PC-3 (cell line): ENCODE data around the gene MUTYH. TPM values are rescaled to one million over a fixed set of nuclear protein-coding genes. Genes with fewer than 3 reads are reported as not detected.

Experiments used
- ATAC-seq: fragments of 200-7000 bp; cut with Tn5 transposase; 2 replicates; pipeline ENCODE4 v1.9.1; 2020; ENCODE audit warnings: mild to moderate bottlenecking, moderate library complexity
- BruUV-seq: library from RNA; stranded (reverse); fragments of 400-500 nt; replicated peaks from 2 replicates; lab custom pipeline; 2021; lab: Mats Ljungman, UMichigan
- CTCF ChIA-PET: fragments of 300-600 bp; sonication (Branson Sonifier 250); formaldehyde crosslinking; loops from one replicate; lab custom pipeline; 2022; ENCODE audit warnings: antibody characterized with exemption; lab: Charles Lee
- POLR2A ChIA-PET: fragments of 300-600 bp; sonication (Branson Sonifier 250); formaldehyde crosslinking; loops from one replicate; lab custom pipeline; 2022; ENCODE audit warnings: antibody characterized with exemption; ENCODE audit not compliant: unreplicated experiment; lab: Charles Lee
- DNase-seq: peaks from one replicate; pipeline ENCODE4 v3.0.0-alpha.2; 2015
- H2AFZ ChIP-seq: fragments of 300-600 bp; sonication (generic); 2 replicates; pipeline ENCODE4 v1.6.0; 2016; ENCODE audit warnings: antibody characterized with exemption, low read length
- H3F3A ChIP-seq: fragments of 300-600 bp; sonication (generic); one replicate; pipeline ENCODE4 v1.6.0; 2017; ENCODE audit warnings: antibody characterized with exemption, low read length, control low read depth, mild to moderate bottlenecking; ENCODE audit not compliant: unreplicated experiment
- H3K27ac ChIP-seq: fragments of 300-600 bp; sonication (generic); 2 replicates; pipeline ENCODE4 v1.5.1; 2016; ENCODE audit warnings: mild to moderate bottlenecking, low read length
- H3K27me3 ChIP-seq: fragments of 300-600 bp; sonication (generic); 2 replicates; pipeline ENCODE4 v1.6.1; 2016; ENCODE audit warnings: low read length, mixed read lengths
- H3K36me3 ChIP-seq: fragments of 300-600 bp; sonication (generic); 2 replicates; pipeline ENCODE4 v1.6.1; 2016; ENCODE audit warnings: low read depth, mixed run types, low read length, mixed read lengths
- H3K4me1 ChIP-seq: fragments of 300-600 bp; sonication (generic); 2 replicates; pipeline ENCODE4 v1.5.1; 2016; ENCODE audit warnings: low read length; ENCODE audit not compliant: insufficient read depth
- H3K4me2 ChIP-seq: fragments of 300-600 bp; sonication (generic); 2 replicates; pipeline ENCODE4 v1.6.0; 2016; ENCODE audit warnings: low read length
- H3K4me3 ChIP-seq: fragments of 300-600 bp; sonication (generic); 2 replicates; pipeline ENCODE4 v1.5.1; 2016; ENCODE audit warnings: mild to moderate bottlenecking, low read length, mixed read lengths
- H3K79me2 ChIP-seq: fragments of 300-600 bp; sonication (generic); 2 replicates; pipeline ENCODE4 v1.6.1; 2017; ENCODE audit warnings: low read length, mixed read lengths
- H3K9ac ChIP-seq: fragments of 300-600 bp; sonication (generic); 2 replicates; pipeline ENCODE4 v1.6.0; 2016; ENCODE audit warnings: mild to moderate bottlenecking, low read length
- H3K9me2 ChIP-seq: fragments of 300-600 bp; sonication (generic); replicated peaks from 2 replicates; pipeline ENCODE4 v1.6.1; 2016; ENCODE audit warnings: mixed run types, low read length, mixed read lengths
- H3K9me3 ChIP-seq: fragments of 300-600 bp; sonication (generic); 2 replicates; pipeline ENCODE4 v1.6.1; 2016; ENCODE audit warnings: low read length, mixed read lengths
- H4K20me1 ChIP-seq: fragments of 300-600 bp; sonication (generic); 2 replicates; pipeline ENCODE4 v1.6.1; 2016; ENCODE audit warnings: low read length, mixed read lengths
- EZH2 ChIP-seq: fragments of 300-600 bp; sonication (generic); IDR thresholded peaks from one replicate; pipeline ENCODE4 v1.6.1; 2017; ENCODE audit warnings: antibody characterized with exemption, mild to moderate bottlenecking, low read length; ENCODE audit not compliant: unreplicated experiment
- EZH2phosphoT487 ChIP-seq: fragments of 300-600 bp; sonication (generic); IDR thresholded peaks from 2 replicates; pipeline ENCODE4 v1.6.1; 2018; ENCODE audit warnings: mild to moderate bottlenecking, antibody characterized with exemption, low read length, borderline replicate concordance
- intact Hi-C: fragments of 100-400 bp; cut with micrococcal nuclease; formaldehyde crosslinking; loops from 2 replicates; pipeline ENCODE4 v1.9.0; 2023
- total RNA-seq: library from RNA; depleted of rRNA; stranded (reverse); fragments of >200 nt; gene quantifications from 2 replicates; pipeline ENCODE4 v1.2.3, GENCODE V29; 2014
- TF ChIP-seq, protein P1 (sequence below): fragments of 300-600 bp; sonication (generic); conservative IDR thresholded peaks from 2 replicates; pipeline ENCODE4 v1.5.1; 2017; ENCODE audit warnings: antibody characterized with exemption, low read depth, mild to moderate bottlenecking, low read length

Gene MUTYH
- total RNA-seq, 1 experiment from 2014 or later, result 22.8 TPM

DNA sequence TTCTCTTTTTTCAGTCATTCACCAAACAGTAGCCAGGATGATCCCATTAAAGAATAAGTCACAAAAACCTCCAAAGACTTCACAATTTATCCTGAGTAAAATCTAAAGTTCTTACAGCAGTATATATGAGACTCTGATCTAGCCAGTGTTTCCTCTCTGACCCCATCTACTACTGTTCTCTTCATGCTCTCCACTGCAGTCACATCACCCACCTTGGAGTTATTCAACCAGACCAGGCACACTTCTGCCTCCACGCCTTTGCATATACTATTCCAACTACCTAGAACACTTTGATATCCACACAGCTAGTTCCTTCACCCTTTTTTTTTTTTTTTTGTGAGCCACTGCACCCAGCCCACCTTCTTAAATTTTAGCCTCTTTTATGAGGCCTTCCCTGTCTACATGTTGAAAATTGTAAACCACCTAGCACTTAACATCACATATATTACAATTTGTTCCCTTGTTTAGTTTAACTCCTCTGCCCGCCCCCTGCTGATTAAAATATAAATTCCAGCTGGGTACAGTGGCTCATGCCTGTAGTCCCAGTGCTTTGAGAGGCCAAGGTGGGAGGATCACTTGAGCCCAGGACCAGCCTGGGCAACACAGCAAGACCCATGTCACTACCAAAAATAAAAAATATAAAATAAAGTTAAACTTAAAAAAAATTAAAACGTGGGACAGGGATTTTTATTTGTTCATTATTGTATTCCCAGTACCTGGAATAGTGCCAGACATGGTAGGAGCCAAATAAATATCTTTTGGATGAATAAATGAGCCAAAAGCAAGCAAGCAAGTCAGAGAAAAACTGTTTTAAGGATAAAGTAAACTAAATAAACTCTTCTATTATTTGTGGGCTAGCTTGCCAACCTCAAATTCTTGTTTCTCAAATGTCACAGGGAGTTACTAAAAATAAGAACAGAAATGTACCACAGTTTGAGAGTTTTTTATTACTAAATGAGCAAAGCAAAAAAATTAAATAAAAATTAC lies 35.2 kb upstream of the MUTYH start:
- CTCF ChIA-PET, result no interaction called here
- Histone ChIP-seq H3K27ac (no peak overlapping the region), H3K4me1 (peaks cover 4% of the 10 kb centered on the region; the same call in 1 of the 2 replicates), H3K4me3 (no peak overlapping the region), H3K79me2 (no peaks in the 10 kb centered on the region), H2AFZ (no peak overlapping the region), H3K9ac (no peak overlapping the region), H4K20me1 (no peaks in the 10 kb centered on the region), H3K27me3 (no peaks in the 10 kb centered on the region), H3F3A (no peaks in the 10 kb centered on the region), H3K9me2 (no peaks in the 10 kb centered on the region), H3K4me2 (no peak overlapping the region), H3K9me3 (no peaks in the 10 kb centered on the region), H3K36me3 (no peaks in the 10 kb centered on the region)
- DNase-seq, result peak; percentile 14
- TF ChIP-seq, protein P1, sequence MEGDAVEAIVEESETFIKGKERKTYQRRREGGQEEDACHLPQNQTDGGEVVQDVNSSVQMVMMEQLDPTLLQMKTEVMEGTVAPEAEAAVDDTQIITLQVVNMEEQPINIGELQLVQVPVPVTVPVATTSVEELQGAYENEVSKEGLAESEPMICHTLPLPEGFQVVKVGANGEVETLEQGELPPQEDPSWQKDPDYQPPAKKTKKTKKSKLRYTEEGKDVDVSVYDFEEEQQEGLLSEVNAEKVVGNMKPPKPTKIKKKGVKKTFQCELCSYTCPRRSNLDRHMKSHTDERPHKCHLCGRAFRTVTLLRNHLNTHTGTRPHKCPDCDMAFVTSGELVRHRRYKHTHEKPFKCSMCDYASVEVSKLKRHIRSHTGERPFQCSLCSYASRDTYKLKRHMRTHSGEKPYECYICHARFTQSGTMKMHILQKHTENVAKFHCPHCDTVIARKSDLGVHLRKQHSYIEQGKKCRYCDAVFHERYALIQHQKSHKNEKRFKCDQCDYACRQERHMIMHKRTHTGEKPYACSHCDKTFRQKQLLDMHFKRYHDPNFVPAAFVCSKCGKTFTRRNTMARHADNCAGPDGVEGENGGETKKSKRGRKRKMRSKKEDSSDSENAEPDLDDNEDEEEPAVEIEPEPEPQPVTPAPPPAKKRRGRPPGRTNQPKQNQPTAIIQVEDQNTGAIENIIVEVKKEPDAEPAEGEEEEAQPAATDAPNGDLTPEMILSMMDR, result 0 out of 2 replicates have a peak, but pooled peaks have one; percentile 20
- no peak for TF ChIP-seq EZH2phosphoT487
- intact Hi-C loops, result no loop called here
- no peak; the same call in 1 of the 2 replicates for ATAC-seq
- BruUV-seq, result no TSS peak
- POLR2A ChIA-PET, result no interaction called here

DNA sequence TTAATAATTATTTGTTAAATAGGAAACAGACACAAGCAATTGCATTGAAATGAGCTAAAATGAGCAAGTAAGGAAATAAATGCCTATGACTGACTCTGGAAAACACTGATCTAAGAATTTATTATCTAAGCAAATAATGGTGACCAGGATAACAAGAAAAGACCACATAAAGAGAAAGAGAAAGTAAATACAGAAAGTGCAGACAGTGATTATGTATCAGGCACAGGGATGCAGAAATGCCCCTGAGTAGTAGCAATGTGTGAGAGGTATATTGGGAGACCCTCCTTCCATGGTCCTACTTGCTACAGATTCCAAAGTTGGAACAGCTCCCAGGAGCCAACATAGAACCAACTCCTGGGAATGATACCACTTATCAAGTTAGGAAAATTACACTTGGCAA lies 33.3 kb upstream of the MUTYH start:
- ATAC-seq (no peak), DNase-seq (no peak)
- Histone ChIP-seq H3K27ac (no peak overlapping the region), H3K9ac (no peak overlapping the region), H2AFZ (no peak overlapping the region), H3K9me3 (no peaks in the 10 kb centered on the region), H3K9me2 (no peaks in the 10 kb centered on the region), H3K4me1 (peaks cover 4% of the 10 kb centered on the region; the same call in 1 of the 2 replicates), H4K20me1 (no peaks in the 10 kb centered on the region), H3K36me3 (no peaks in the 10 kb centered on the region), H3K27me3 (no peaks in the 10 kb centered on the region), H3K4me3 (no peak overlapping the region), H3K4me2 (no peak overlapping the region), H3K79me2 (no peaks in the 10 kb centered on the region), H3F3A (no peaks in the 10 kb centered on the region)
- TF ChIP-seq, protein P1, result no peak
- no peak for TF ChIP-seq EZH2phosphoT487
- no peak for TF ChIP-seq EZH2
- intact Hi-C loops, result no loop called here
- CTCF ChIA-PET, result interaction anchor here (0.6 kb wide), 1 partner anchor 91 kb away, joined by 4 read pairs; no protein-coding TSS in a partner anchor
- POLR2A ChIA-PET, result interaction anchor here (0.6 kb wide), 1 partner anchor 211 kb away, joined by 3 read pairs; no protein-coding TSS in a partner anchor
- no TSS peak for BruUV-seq

DNA sequence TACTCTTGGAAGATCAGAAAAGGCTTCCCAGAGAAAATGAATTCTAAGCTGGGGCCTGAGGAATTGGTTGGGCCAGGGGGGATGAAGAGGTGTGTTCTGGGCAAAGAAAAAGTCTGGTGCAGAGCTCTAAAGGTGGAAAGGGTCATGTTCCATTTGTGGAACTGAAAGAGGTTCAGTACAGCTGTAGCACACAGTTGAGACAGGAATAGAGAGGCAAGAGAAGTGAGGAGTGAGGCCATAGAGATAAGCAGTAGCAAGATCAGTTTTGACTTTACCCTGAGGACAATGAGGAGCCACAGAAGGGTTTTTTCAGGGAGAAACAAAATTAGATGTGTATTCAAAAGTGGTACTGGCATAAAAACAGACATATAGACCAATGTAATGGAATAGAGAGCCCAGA lies 30.3 kb upstream of the MUTYH start:
- DNase-seq, result no peak
- ATAC-seq, result no peak
- H2AFZ ChIP-seq, result no peak overlapping the region
- no peaks in the 10 kb centered on the region for H3K9me2 ChIP-seq
- no TSS peak for BruUV-seq
- H3K36me3 ChIP-seq, result no peaks in the 10 kb centered on the region
- H3K4me2 ChIP-seq, result no peak overlapping the region
- no peaks in the 10 kb centered on the region for H3K9me3 ChIP-seq
- H4K20me1 ChIP-seq, result no peaks in the 10 kb centered on the region
- H3K27ac ChIP-seq, result no peak overlapping the region
- H3K27me3 ChIP-seq, result no peaks in the 10 kb centered on the region
- ChIA-PET POLR2A (no interaction called here), CTCF (no interaction called here)
- TF ChIP-seq EZH2phosphoT487 (no peak), EZH2 (no peak)
- TF ChIP-seq, protein P1, result no peak
- H3K4me3 ChIP-seq, result no peak overlapping the region
- no peaks in the 10 kb centered on the region for H3F3A ChIP-seq
- no peak overlapping the region for H3K9ac ChIP-seq
- no peaks in the 10 kb centered on the region for H3K79me2 ChIP-seq
- intact Hi-C loops, result no loop called here
- no peaks in the 10 kb centered on the region; the same call in 1 of the 2 replicates for H3K4me1 ChIP-seq
